HL-60 (cell line): Measurements from ENCODE around the gene TNFRSF21.

Experiments
- DNase-seq, 2 experiments: peaks; one replicate each; pipeline ENCODE4 v3.0.0-alpha.2; 2010 to 2020; ENCODE audit warnings: low read depth in 1 of 2, low spot score in 1 of 2
- H3K27ac ChIP-seq: fragments of 250-450 bp; sonication (Bioruptor Pico); replicated peaks from 2 replicates; pipeline ENCODE4 v1.5.1; 2020; ENCODE audit warnings: mild to moderate bottlenecking, moderate library complexity
- H3K27me3 ChIP-seq: fragments of 250-450 bp; sonication (Bioruptor Pico); 2 replicates; pipeline ENCODE4 v1.5.1; 2021; ENCODE audit warnings: mild to moderate bottlenecking, moderate library complexity; ENCODE audit not compliant: insufficient read depth, poor library complexity, severe bottlenecking
- H3K4me3 ChIP-seq: replicated peaks from 2 replicates; pipeline ENCODE4 v1.5.1; 2011; ENCODE audit warnings: mild to moderate bottlenecking, control low read depth, low read length; ENCODE audit not compliant: insufficient read depth
- CTCF ChIP-seq: IDR thresholded peaks from one replicate; pipeline ENCODE4 v1.5.1; 2011; ENCODE audit warnings: low read length, control low read depth, inconsistent platforms; ENCODE audit not compliant: insufficient read depth
- GABPA ChIP-seq: IDR thresholded peaks from 2 replicates; pipeline ENCODE4 v1.6.1; 2012; ENCODE audit warnings: low read depth
- POLR2AphosphoS5 ChIP-seq: IDR thresholded peaks from 2 replicates; pipeline ENCODE4 v1.6.1; 2012; ENCODE audit warnings: low read depth
- REST ChIP-seq: IDR thresholded peaks from 2 replicates; pipeline ENCODE4 v1.6.1; 2012; ENCODE audit warnings: low read depth; ENCODE audit not compliant: insufficient replicate concordance
- SPI1 ChIP-seq: IDR thresholded peaks from 2 replicates; pipeline ENCODE4 v1.6.1; 2012; ENCODE audit warnings: low read depth, mild to moderate bottlenecking, borderline replicate concordance

TNFRSF21 gene

DNA sequence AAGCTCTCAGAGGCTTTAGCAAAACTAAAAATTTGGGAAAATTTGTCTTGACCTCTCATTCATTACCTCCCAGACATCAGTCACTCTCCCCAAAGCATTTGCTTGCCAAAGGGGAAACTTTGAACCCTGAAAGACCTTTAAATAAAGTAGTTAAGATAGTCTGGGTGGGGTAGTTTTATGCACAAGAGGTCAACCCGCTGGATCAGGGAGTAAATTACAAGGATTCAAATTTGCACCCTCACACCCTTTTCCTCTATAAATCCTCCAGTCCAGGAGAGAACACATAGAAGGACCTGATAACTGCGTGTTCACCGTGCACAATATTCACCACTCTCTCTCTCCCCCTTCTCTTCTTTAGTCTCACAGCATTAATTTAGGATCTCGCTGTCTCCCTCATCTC, 36.1 kb upstream of the TNFRSF21 start:
- no peaks in the 10 kb centered on the region for H3K27me3 ChIP-seq
- H3K27ac ChIP-seq: no peak overlapping the region
- no peak overlapping the region for H3K4me3 ChIP-seq
- TF ChIP-seq CTCF (no peak), SPI1 (no peak), REST (no peak), GABPA (no peak), POLR2AphosphoS5 (no peak)
- DNase-seq: no peak

DNA sequence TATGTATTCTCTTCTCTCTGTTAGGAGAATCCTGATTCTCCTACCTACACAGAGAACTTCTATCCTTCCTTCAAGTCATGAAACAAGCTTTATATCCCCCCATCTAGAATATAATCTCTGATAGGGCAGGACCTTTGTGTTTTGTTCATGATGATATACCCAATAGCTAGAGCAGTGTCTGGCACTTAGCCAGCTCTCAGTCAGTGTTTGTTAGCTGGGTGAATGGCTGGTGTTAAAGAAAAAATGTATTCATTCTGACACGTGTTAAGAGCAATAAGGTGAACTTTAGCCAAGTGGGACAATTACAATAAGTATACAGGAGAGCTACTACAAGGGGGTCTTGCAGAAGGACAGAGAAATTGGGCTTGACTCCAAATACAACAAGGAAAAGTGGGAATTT, 34.3 kb upstream of the TNFRSF21 start:
- TF ChIP-seq SPI1 (no peak), POLR2AphosphoS5 (no peak), REST (no peak), CTCF (no peak), GABPA (no peak)
- no peak overlapping the region for H3K4me3 ChIP-seq
- H3K27ac ChIP-seq: no peak overlapping the region
- no peak for DNase-seq
- no peaks in the 10 kb centered on the region for H3K27me3 ChIP-seq

GRCh38 chr6:47343600-47343999, 33.9 kb upstream of the TNFRSF21 start:
- no peak overlapping the region for H3K27ac ChIP-seq
- H3K27me3 ChIP-seq: no peaks in the 10 kb centered on the region
- DNase-seq: peak in 1 of 2 experiments; percentile 18
- no peak for TF ChIP-seq SPI1
- no peak for TF ChIP-seq GABPA
- no peak for TF ChIP-seq REST
- TF ChIP-seq CTCF: no peak
- TF ChIP-seq POLR2AphosphoS5: no peak
- H3K4me3 ChIP-seq: no peak overlapping the region
